Measurements from ENCODE around the gene FOXL3.

DNA sequence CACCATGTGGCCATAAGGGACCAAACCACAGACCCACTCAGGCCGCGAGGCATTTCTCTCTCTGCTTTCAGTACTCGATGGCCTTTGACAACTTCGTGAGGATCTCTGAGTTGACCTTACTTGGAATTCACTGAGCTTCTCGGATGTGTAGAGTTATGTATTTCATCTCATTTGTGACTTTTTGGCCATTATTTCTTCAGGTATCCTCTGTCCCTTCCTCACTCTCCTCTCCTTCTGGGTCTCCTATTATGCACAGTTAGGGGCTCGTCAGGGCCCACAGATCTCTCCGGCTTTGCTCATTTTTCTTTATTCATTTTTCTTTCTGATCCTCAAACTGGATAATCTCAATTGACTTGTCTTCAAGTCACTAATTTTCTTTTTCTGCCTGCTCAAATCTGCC lies 16.6 kb upstream of the FOXL3 start:
- TF ChIP-seq POLR2A (IDR thresholded peaks at IDR 0.05), result no peak
- TF ChIP-seq, protein P1, sequence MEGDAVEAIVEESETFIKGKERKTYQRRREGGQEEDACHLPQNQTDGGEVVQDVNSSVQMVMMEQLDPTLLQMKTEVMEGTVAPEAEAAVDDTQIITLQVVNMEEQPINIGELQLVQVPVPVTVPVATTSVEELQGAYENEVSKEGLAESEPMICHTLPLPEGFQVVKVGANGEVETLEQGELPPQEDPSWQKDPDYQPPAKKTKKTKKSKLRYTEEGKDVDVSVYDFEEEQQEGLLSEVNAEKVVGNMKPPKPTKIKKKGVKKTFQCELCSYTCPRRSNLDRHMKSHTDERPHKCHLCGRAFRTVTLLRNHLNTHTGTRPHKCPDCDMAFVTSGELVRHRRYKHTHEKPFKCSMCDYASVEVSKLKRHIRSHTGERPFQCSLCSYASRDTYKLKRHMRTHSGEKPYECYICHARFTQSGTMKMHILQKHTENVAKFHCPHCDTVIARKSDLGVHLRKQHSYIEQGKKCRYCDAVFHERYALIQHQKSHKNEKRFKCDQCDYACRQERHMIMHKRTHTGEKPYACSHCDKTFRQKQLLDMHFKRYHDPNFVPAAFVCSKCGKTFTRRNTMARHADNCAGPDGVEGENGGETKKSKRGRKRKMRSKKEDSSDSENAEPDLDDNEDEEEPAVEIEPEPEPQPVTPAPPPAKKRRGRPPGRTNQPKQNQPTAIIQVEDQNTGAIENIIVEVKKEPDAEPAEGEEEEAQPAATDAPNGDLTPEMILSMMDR (IDR thresholded peaks at IDR 0.05), result no peak

Measured in testis (tissue), 2 donors.